OCI-LY1 (cell line): ENCODE data around the gene NAV2.

ENCODE experiments used
- H2AFZ ChIP-seq: fragments of 200-600 bp; sonication (generic), shearing (Covaris generic); 2 replicates; pipeline ENCODE4 v1.6.0; 2014; ENCODE audit warnings: antibody characterized with exemption, mild to moderate bottlenecking, low read length
- H3F3A ChIP-seq: fragments of 200-600 bp; sonication (generic), shearing (Covaris generic); 2 replicates; pipeline ENCODE4 v1.6.0; 2014; ENCODE audit warnings: mild to moderate bottlenecking, antibody characterized with exemption, low read length, moderate library complexity; ENCODE audit not compliant: insufficient read depth
- H3K27ac ChIP-seq: fragments of 200-600 bp; sonication (generic); 2 replicates; pipeline ENCODE4 v1.5.1; 2014; ENCODE audit warnings: low read length, mixed run types, mild to moderate bottlenecking, low read depth; ENCODE audit not compliant: poor library complexity, severe bottlenecking
- H3K27me3 ChIP-seq: fragments of 200-600 bp; sonication (generic); 2 replicates; pipeline ENCODE4 v1.6.0; 2014; ENCODE audit warnings: antibody characterized with exemption, mild to moderate bottlenecking, low read length, moderate library complexity; ENCODE audit not compliant: insufficient read depth
- H3K36me3 ChIP-seq: fragments of 200-600 bp; sonication (generic); 2 replicates; pipeline ENCODE4 v1.6.1; 2014; ENCODE audit warnings: mild to moderate bottlenecking, antibody characterized with exemption, low read length, moderate library complexity, mixed read lengths; ENCODE audit not compliant: insufficient read depth
- H3K4me1 ChIP-seq: fragments of 200-600 bp; sonication (generic); 2 replicates; pipeline ENCODE4 v1.5.1; 2014; ENCODE audit warnings: mild to moderate bottlenecking, low read length, moderate library complexity; ENCODE audit not compliant: insufficient read depth, severe bottlenecking
- H3K4me2 ChIP-seq: fragments of 200-600 bp; sonication (generic), shearing (Covaris generic); 2 replicates; pipeline ENCODE4 v1.6.1; 2014; ENCODE audit warnings: low read length
- H3K4me3 ChIP-seq: fragments of 200-600 bp; sonication (generic); 2 replicates; pipeline ENCODE4 v1.5.1; 2014; ENCODE audit warnings: low read length, low read depth, mild to moderate bottlenecking, mixed read lengths; ENCODE audit not compliant: poor library complexity, severe bottlenecking
- H3K79me2 ChIP-seq: fragments of 200-600 bp; shearing (Covaris generic); 2 replicates; pipeline ENCODE4 v1.6.1; 2016; ENCODE audit warnings: mixed run types, low read length, mixed read lengths; ENCODE audit not compliant: insufficient read depth
- H3K9ac ChIP-seq: fragments of 200-600 bp; sonication (generic), shearing (Covaris generic); 2 replicates; pipeline ENCODE4 v1.6.1; 2014; ENCODE audit warnings: mild to moderate bottlenecking, low read length, mixed read lengths
- H3K9me2 ChIP-seq: fragments of 200-600 bp; sonication (generic), shearing (Covaris generic); 2 replicates; pipeline ENCODE4 v1.6.1; 2014; ENCODE audit warnings: low read depth, mild to moderate bottlenecking, low read length, mixed read lengths
- H3K9me3 ChIP-seq: fragments of 200-600 bp; shearing (Covaris generic); 2 replicates; pipeline ENCODE4 v1.6.1; 2014; ENCODE audit warnings: low read length, mixed read lengths
- H4K20me1 ChIP-seq: fragments of 200-600 bp; sonication (generic), shearing (Covaris generic); 2 replicates; pipeline ENCODE4 v1.6.0; 2016; ENCODE audit warnings: mild to moderate bottlenecking, low read length; ENCODE audit not compliant: insufficient read depth
- EZH2 ChIP-seq: fragments of 200-600 bp; sonication (generic), shearing (Covaris generic); IDR thresholded peaks from 2 replicates; pipeline ENCODE4 v1.8.0; 2017; ENCODE audit warnings: borderline replicate concordance, mixed run types, mild to moderate bottlenecking, antibody characterized with exemption, low read length, moderate library complexity, mixed read lengths
- TF ChIP-seq, protein P1 (sequence below): fragments of 200-600 bp; sonication (generic), shearing (Covaris generic); IDR thresholded peaks from 2 replicates; pipeline ENCODE4 v1.5.1; 2017; ENCODE audit warnings: mild to moderate bottlenecking, antibody characterized with exemption, low read length, moderate library complexity, mixed read lengths

NAV2 gene

DNA sequence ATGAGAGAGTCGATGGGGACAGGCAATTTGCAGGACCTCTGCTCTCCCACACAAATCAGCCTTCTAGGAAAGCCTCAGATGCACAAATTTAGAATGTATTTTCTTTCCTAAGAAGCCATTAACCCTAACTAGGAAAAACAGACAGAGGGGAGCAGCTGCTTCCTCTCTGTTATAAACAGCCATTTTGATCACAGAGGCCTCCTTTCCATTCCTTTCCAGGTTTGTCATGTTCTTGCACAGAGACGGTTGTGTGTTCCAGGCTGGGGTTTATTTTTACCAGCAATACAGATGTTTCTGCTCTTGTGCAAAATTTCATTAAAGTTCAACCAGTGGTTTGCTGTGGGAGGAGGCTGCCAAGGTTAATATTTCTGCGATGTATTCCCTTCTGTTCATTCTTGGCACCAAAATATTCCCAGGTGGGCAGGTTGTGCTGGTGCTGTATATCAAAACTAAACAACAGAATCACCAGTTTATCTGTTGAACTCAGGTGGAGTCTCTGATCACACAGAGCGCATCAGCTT lies 90.2 kb downstream of the NAV2 start:
- TF ChIP-seq EZH2, result no peak
- TF ChIP-seq, protein P1, sequence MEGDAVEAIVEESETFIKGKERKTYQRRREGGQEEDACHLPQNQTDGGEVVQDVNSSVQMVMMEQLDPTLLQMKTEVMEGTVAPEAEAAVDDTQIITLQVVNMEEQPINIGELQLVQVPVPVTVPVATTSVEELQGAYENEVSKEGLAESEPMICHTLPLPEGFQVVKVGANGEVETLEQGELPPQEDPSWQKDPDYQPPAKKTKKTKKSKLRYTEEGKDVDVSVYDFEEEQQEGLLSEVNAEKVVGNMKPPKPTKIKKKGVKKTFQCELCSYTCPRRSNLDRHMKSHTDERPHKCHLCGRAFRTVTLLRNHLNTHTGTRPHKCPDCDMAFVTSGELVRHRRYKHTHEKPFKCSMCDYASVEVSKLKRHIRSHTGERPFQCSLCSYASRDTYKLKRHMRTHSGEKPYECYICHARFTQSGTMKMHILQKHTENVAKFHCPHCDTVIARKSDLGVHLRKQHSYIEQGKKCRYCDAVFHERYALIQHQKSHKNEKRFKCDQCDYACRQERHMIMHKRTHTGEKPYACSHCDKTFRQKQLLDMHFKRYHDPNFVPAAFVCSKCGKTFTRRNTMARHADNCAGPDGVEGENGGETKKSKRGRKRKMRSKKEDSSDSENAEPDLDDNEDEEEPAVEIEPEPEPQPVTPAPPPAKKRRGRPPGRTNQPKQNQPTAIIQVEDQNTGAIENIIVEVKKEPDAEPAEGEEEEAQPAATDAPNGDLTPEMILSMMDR, result no peak
- H3K9me2 ChIP-seq, result no peaks in the 10 kb centered on the region
- no peak overlapping the region for H3K4me2 ChIP-seq
- no peaks in the 10 kb centered on the region for H3K4me1 ChIP-seq
- no peaks in the 10 kb centered on the region for H3K27me3 ChIP-seq
- H3K79me2 ChIP-seq, result no peaks in the 10 kb centered on the region
- H4K20me1 ChIP-seq, result no peaks in the 10 kb centered on the region
- H3K9me3 ChIP-seq, result no peaks in the 10 kb centered on the region
- no peak overlapping the region for H2AFZ ChIP-seq
- no peak overlapping the region for H3K9ac ChIP-seq
- no peak overlapping the region for H3K27ac ChIP-seq
- H3K36me3 ChIP-seq, result no peaks in the 10 kb centered on the region
- H3F3A ChIP-seq, result no peaks in the 10 kb centered on the region
- no peak overlapping the region for H3K4me3 ChIP-seq

DNA sequence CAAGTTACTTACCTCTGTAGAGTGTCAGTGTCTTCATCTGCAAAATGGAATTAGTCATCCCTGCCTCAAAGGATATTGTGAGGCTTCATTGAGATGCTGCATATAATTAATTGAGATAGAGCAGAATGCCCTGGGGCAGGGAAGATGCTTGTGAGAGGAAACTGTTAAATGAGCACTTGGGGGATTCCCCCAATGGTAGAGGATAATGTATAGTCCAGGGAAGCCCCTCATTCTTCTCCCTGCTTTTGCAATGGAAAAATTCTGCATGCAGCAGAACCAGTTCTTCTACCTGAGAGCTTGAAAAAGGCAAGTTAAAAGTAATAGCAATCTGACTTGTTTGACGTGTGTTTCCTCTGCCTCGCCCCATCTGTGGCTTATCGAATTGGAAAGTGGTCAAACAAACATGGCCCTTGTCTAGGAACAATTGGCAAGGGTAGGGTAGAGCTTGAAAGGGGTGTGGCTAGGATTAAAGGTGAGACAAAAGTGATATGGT lies 90.9 kb downstream of the NAV2 start:
- no peaks in the 10 kb centered on the region for H3K4me1 ChIP-seq
- no peaks in the 10 kb centered on the region for H3K9me3 ChIP-seq
- H3F3A ChIP-seq, result no peaks in the 10 kb centered on the region
- H3K9ac ChIP-seq, result no peak overlapping the region
- H4K20me1 ChIP-seq, result no peaks in the 10 kb centered on the region
- H2AFZ ChIP-seq, result no peak overlapping the region
- no peak overlapping the region for H3K4me2 ChIP-seq
- H3K27ac ChIP-seq, result no peak overlapping the region
- no peak for TF ChIP-seq EZH2
- TF ChIP-seq, protein P1, result no peak
- H3K36me3 ChIP-seq, result no peaks in the 10 kb centered on the region
- no peak overlapping the region for H3K4me3 ChIP-seq
- H3K27me3 ChIP-seq, result no peaks in the 10 kb centered on the region
- H3K9me2 ChIP-seq, result no peaks in the 10 kb centered on the region
- no peaks in the 10 kb centered on the region for H3K79me2 ChIP-seq

DNA sequence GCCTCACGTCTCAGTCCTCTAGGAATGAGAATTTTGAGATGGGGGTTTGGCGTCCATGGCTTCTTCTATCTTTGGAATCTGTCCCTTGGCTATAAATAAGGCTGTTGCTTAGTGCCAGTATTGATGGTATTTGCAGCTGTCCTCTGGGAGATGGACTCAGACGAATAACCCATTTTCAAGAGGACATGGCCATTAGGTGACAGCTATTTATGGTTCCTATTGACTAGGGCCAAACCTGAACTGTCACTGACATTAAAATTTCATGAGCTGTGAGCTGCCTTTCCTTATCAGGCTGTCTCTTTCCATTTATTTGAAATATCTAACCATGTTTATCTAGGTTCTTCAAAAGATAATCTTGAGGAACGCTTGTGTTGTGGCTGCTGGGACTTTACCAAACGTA lies 92.7 kb downstream of the NAV2 start:
- no peaks in the 10 kb centered on the region for H3K4me1 ChIP-seq
- no peaks in the 10 kb centered on the region for H3K9me2 ChIP-seq
- H3K9ac ChIP-seq, result no peak overlapping the region

More for the DNA sequence above, 92.7 kb downstream of the NAV2 start:
- no peak for TF ChIP-seq EZH2
- TF ChIP-seq, protein P1, result no peak
- H3K36me3 ChIP-seq, result no peaks in the 10 kb centered on the region
- H3K79me2 ChIP-seq, result no peaks in the 10 kb centered on the region
- no peaks in the 10 kb centered on the region for H3K27me3 ChIP-seq
- H3F3A ChIP-seq, result no peaks in the 10 kb centered on the region
- H3K4me2 ChIP-seq, result no peak overlapping the region
- no peaks in the 10 kb centered on the region for H3K9me3 ChIP-seq
- no peak overlapping the region for H3K27ac ChIP-seq
- H2AFZ ChIP-seq, result no peak overlapping the region
- no peak overlapping the region for H3K4me3 ChIP-seq
- H4K20me1 ChIP-seq, result no peaks in the 10 kb centered on the region
